VCaP (cell line): Measurements from ENCODE around the gene SPATS2.

Experiments used
- H3K27ac ChIP-seq: fragments of 450-650 bp; 2 replicates; pipeline ENCODE4 v1.5.1; 2017
- TF ChIP-seq, protein P1 (sequence below): fragments of 450-650 bp; conservative IDR thresholded peaks from 2 replicates; pipeline ENCODE4 v1.5.1; 2017; ENCODE audit warnings: mild to moderate bottlenecking, moderate library complexity

The SPATS2 gene

DNA sequence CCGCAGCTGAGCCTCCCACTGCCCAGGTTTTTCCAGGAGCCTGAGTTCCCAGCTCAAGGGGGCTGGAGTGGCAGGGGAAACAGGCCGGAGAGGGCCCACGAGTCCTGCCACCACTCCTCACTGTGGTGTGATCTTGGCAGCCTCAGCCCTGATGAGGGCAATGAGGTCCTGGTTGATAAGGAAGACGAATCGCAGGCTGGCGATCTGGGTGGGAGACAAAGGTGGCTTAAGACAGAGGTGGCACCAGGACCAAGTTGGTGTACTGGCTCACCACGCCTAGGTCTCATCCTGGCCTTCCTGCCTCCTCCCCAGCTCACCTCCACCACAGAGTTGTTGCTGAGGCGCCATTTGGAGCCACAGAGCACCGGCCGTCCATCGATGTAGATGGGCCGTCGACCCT, 191.3 kb downstream of the SPATS2 start:
- H3K27ac ChIP-seq, result no peak overlapping the region
- TF ChIP-seq, protein P1, sequence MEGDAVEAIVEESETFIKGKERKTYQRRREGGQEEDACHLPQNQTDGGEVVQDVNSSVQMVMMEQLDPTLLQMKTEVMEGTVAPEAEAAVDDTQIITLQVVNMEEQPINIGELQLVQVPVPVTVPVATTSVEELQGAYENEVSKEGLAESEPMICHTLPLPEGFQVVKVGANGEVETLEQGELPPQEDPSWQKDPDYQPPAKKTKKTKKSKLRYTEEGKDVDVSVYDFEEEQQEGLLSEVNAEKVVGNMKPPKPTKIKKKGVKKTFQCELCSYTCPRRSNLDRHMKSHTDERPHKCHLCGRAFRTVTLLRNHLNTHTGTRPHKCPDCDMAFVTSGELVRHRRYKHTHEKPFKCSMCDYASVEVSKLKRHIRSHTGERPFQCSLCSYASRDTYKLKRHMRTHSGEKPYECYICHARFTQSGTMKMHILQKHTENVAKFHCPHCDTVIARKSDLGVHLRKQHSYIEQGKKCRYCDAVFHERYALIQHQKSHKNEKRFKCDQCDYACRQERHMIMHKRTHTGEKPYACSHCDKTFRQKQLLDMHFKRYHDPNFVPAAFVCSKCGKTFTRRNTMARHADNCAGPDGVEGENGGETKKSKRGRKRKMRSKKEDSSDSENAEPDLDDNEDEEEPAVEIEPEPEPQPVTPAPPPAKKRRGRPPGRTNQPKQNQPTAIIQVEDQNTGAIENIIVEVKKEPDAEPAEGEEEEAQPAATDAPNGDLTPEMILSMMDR, result no peak

- TF ChIP-seq, protein P1, result no peak
- H3K27ac ChIP-seq, result no peak overlapping the region
Measured at GRCh38 chr12:49559011-49559675, 191.9 kb downstream of the SPATS2 start.

DNA sequence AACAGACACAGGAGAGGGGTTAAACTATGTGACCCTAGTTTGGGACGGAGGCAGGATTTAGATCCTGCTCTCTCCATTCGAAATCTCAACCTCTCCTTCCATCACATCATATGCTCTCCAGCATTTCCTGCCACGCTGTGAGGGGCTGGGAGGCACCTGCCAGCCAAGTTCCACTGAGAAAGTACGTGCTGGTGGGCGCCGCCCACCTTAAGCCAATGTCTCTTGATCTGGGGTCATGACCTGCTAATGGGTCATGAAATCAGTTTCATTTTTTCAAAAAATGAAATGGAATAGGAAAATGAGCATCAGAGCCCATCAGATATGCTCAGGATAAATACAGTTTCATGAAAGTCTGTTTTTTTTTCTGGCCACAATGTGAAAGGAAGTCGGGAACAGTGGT, 193.4 kb downstream of the SPATS2 start:
- no peak overlapping the region for H3K27ac ChIP-seq
- TF ChIP-seq, protein P1, result no peak

DNA sequence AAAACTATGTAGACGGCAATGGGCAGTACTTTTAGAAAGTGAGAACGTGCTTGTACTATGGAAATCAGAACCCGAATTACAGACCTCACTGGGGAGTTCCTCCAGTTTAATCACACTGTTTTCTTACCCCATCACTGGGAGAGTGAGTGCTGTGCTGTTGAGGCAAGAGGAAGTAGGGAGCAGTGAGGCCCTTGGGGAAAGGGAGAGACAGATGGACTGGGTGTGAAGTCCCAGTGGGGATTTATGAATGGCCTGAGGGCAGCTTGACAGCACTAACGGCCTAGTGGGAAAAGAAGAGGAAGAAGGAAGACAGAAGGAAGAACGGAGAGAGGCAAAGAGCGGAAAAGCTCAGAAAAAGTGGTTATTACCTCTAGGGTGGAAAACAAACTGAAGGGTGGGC, 195.0 kb downstream of the SPATS2 start:
- H3K27ac ChIP-seq, result no peak overlapping the region
- TF ChIP-seq, protein P1, result no peak

DNA sequence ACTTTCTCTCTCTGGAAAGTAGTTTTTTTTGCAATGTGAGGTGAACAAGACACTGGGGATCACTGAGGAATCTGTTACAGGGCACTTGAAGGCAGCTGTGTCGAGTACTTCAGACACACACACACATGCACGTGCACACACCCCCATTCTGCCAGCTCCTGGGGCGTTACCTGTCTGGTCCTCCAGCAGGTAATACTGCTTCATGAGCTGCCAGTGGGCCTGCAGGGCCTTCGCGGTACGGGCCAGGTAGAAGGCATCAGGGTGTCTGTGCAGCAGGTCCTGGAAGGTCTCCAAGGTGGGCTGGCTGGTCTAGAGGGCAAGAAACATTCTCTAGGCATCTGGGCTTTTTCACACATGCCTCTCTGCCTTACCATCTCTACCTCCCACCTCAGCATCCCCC, 195.6 kb downstream of the SPATS2 start:
- TF ChIP-seq, protein P1, result no peak
- no peak overlapping the region for H3K27ac ChIP-seq

DNA sequence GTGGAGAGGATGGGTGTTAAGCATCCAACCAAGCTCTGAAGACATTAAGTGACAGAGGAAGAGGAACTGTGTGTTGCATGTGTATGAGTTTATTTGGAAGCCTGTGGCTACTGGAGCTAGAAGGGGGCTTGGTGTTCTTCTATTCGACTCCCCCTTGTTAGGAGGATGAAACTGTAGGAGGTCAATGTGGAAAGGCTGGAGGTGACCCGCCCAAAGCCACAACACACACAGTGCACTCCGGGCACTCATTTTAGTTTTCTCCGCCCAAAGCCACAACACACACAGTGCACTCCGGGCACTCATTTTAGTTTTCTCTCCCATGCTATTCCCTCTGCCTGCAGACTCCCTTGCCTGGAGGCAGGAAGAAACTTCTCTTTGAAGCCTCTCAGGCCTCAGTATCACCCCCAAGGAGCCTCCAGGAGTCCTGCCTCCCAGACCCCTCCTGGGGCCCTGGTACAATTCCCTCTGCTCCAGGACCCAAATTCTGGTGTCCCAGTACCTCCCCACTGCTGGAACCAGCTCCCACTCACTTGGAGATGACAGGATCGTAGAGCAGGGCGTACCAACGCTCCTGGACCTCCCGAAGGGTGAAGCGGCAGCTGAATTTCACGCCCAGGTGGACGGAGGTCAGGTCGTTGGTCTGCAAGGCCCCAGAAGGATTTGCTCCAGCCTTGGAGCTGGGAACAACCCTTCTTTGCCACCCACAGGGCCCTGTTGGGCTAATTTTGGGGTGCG, 196.9 kb downstream of the SPATS2 start:
- TF ChIP-seq, protein P1, result no peak
- no peak overlapping the region for H3K27ac ChIP-seq

GRCh38 chr12:49564686-49565405, 197.6 kb downstream of the SPATS2 start:
- no peak overlapping the region for H3K27ac ChIP-seq
- TF ChIP-seq, protein P1, result no peak
